Caco-2 (cell line): ENCODE data around the gene PACSIN2. TPM values are rescaled to one million over a fixed set of nuclear protein-coding genes. Genes with fewer than 3 reads are reported as not detected.

Experiments
- BruUV-seq: library from RNA; stranded (reverse); fragments of 400-500 nt; replicated peaks from 2 replicates; lab custom pipeline; 2021; lab: Mats Ljungman, UMichigan
- CTCF ChIA-PET: fragments of 300-600 bp; sonication (Branson Sonifier 250); formaldehyde crosslinking; loops from one replicate; lab custom pipeline; 2022; ENCODE audit warnings: antibody characterized with exemption; lab: Charles Lee
- POLR2A ChIA-PET: fragments of 300-600 bp; sonication (Branson Sonifier 250); formaldehyde crosslinking; loops from one replicate; lab custom pipeline; 2022; ENCODE audit warnings: antibody characterized with exemption; lab: Charles Lee
- DNase-seq, 2 experiments: peaks; one replicate each; pipeline versions ENCODE4 v3.0.0 to v3.0.0-alpha.2; 2020 to 2022
- H3K27me3 ChIP-seq: replicated peaks from 2 replicates; pipeline ENCODE4 v1.6.0; 2011; ENCODE audit warnings: low read length; ENCODE audit not compliant: control insufficient read depth, insufficient read depth
- H3K36me3 ChIP-seq: 2 replicates; pipeline ENCODE4 v1.5.1; 2011; ENCODE audit warnings: low read length; ENCODE audit not compliant: control insufficient read depth, insufficient read depth
- H3K4me1 ChIP-seq: fragments of 250-450 bp; sonication (Bioruptor Pico); 2 replicates; pipeline ENCODE4 v1.5.1; 2020; ENCODE audit warnings: mild to moderate bottlenecking
- H3K4me3 ChIP-seq: 2 replicates; pipeline ENCODE4 v1.5.1; 2011; ENCODE audit warnings: low read depth, mild to moderate bottlenecking, control low read depth, low read length
- H3K9me3 ChIP-seq: fragments of 250-450 bp; sonication (Bioruptor Pico); 2 replicates; pipeline ENCODE4 v1.5.1; 2020; ENCODE audit warnings: mild to moderate bottlenecking, moderate library complexity
- H3K27ac Mint-ChIP-seq: one replicate; pipeline ENCODE4 v1.8.0; 2022; ENCODE audit warnings: mixed read lengths; ENCODE audit not compliant: unreplicated experiment
- H3K27me3 Mint-ChIP-seq: one replicate; pipeline ENCODE4 v1.8.0; 2022; ENCODE audit warnings: mixed read lengths; ENCODE audit not compliant: insufficient read depth, unreplicated experiment
- H3K36me3 Mint-ChIP-seq: one replicate; pipeline ENCODE4 v1.8.0; 2022; ENCODE audit warnings: mild to moderate bottlenecking, mixed read lengths; ENCODE audit not compliant: insufficient read depth, unreplicated experiment
- H3K4me1 Mint-ChIP-seq: one replicate; pipeline ENCODE4 v1.8.0; 2022; ENCODE audit warnings: low read depth, mixed read lengths; ENCODE audit not compliant: unreplicated experiment
- H3K4me3 Mint-ChIP-seq: one replicate; pipeline ENCODE4 v1.8.0; 2022; ENCODE audit warnings: mild to moderate bottlenecking, moderate library complexity, mixed read lengths; ENCODE audit not compliant: unreplicated experiment
- H3K9me3 Mint-ChIP-seq: one replicate; pipeline ENCODE4 v1.8.0; 2022; ENCODE audit warnings: mixed read lengths; ENCODE audit not compliant: unreplicated experiment
- intact Hi-C: fragments of 100-400 bp; cut with micrococcal nuclease; formaldehyde crosslinking; loops from one replicate; pipeline ENCODE4 v1.10.0; 2022; ENCODE audit not compliant: unreplicated experiment
- total RNA-seq: library from RNA; stranded (reverse); gene quantifications from 2 replicates; pipeline ENCODE4 v1.2.3, GENCODE V29; 2022
- TF ChIP-seq, protein P1 (sequence below), 2 experiments: fragments of 200-600 bp in 1 of 2; IDR thresholded peaks; 1 replicate in 1 of 2; 2 replicates in 1 of 2; pipeline versions ENCODE4 v1.5.1 to v1.8.0; 2011 to 2022; ENCODE audit warnings: antibody characterized with exemption in 1 of 2, control low read depth in 1 of 2, inconsistent platforms in 1 of 2, low read depth in 1 of 2, low read length in 1 of 2, mild to moderate bottlenecking in 1 of 2, moderate library complexity in 1 of 2; ENCODE audit not compliant: insufficient read depth in 1 of 2, severe bottlenecking in 1 of 2, unreplicated experiment in 1 of 2

The PACSIN2 gene
- total RNA-seq, 1 experiment from 2014 or later, result 122 TPM

DNA sequence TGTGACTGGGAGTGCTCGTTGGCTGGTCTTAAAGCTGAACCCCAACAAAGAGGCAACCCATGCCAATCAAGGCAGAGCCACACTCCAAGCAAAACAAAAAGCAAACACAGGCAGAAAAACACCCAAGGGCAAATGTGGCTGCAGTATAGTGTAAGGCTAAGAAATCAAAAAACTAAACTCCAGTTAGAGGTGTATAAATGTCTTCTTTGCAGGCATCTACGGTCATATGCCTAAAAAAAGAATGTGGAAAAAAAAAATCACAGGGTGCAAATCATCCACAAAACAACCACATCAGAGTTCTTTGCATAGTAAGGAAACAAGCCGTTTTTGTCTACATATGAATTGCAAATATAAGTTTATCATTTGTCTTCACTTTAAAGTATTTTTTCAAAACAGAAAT, 185.6 kb downstream of the PACSIN2 start:
- no peaks in the 10 kb centered on the region for H3K4me1 ChIP-seq
- H3K9me3 Mint-ChIP-seq, result no peaks in the 10 kb centered on the region
- H3K4me1 Mint-ChIP-seq, result no peaks in the 10 kb centered on the region
- no peak for DNase-seq
- H3K4me3 Mint-ChIP-seq, result no peak overlapping the region
- peaks cover 57% of the 10 kb centered on the region for H3K36me3 Mint-ChIP-seq
- no TSS peak for BruUV-seq
- no peak overlapping the region for H3K4me3 ChIP-seq
- POLR2A ChIA-PET, result no interaction called here
- peaks cover 1% of the 10 kb centered on the region; the same call in 1 of the 2 replicates for H3K36me3 ChIP-seq
- no peaks in the 10 kb centered on the region for H3K27me3 Mint-ChIP-seq
- TF ChIP-seq, protein P1, sequence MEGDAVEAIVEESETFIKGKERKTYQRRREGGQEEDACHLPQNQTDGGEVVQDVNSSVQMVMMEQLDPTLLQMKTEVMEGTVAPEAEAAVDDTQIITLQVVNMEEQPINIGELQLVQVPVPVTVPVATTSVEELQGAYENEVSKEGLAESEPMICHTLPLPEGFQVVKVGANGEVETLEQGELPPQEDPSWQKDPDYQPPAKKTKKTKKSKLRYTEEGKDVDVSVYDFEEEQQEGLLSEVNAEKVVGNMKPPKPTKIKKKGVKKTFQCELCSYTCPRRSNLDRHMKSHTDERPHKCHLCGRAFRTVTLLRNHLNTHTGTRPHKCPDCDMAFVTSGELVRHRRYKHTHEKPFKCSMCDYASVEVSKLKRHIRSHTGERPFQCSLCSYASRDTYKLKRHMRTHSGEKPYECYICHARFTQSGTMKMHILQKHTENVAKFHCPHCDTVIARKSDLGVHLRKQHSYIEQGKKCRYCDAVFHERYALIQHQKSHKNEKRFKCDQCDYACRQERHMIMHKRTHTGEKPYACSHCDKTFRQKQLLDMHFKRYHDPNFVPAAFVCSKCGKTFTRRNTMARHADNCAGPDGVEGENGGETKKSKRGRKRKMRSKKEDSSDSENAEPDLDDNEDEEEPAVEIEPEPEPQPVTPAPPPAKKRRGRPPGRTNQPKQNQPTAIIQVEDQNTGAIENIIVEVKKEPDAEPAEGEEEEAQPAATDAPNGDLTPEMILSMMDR (IDR thresholded peaks at IDR 0.05; ENCODE audit: insufficient read depth in 1 of 2, low read depth in 1 of 2, low read length in 1 of 2, severe bottlenecking in 1 of 2, unreplicated experiment in 1 of 2), result no peak
- no peaks in the 10 kb centered on the region for H3K27me3 ChIP-seq
- H3K27ac Mint-ChIP-seq, result no peak overlapping the region
- H3K9me3 ChIP-seq, result no peaks in the 10 kb centered on the region
- intact Hi-C loops, result no loop called here
- CTCF ChIA-PET, result no interaction called here

DNA sequence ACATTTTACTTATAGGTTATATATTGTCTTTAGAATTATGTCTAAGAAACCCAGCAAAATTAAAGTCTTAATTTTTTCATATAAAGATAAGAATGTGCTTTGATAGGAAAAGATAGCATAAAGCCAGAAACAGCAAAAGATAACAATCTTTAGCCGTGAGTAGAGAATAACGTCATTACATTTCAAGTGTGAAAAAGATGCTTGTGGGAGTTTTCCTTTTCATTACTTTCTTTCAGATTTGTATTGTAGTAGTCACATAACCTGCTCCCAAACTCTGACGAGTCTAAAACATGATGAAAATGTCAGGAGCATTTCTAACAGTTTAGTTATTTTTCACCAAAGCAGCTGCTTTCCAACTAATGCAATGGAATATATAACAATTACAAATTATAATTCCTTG, 189.2 kb downstream of the PACSIN2 start:
- no peak overlapping the region for H3K4me3 Mint-ChIP-seq
- H3K36me3 ChIP-seq, result peaks cover 1% of the 10 kb centered on the region; the same call in 1 of the 2 replicates
- no peaks in the 10 kb centered on the region for H3K27me3 ChIP-seq
- no peaks in the 10 kb centered on the region for H3K9me3 ChIP-seq
- H3K4me3 ChIP-seq, result no peak overlapping the region
- no peaks in the 10 kb centered on the region for H3K27me3 Mint-ChIP-seq
- peaks cover 60% of the 10 kb centered on the region for H3K36me3 Mint-ChIP-seq
- no peaks in the 10 kb centered on the region for H3K4me1 Mint-ChIP-seq
- no peaks in the 10 kb centered on the region for H3K9me3 Mint-ChIP-seq
- no TSS peak for BruUV-seq
- TF ChIP-seq, protein P1 (IDR thresholded peaks at IDR 0.05; ENCODE audit: insufficient read depth in 1 of 2, low read depth in 1 of 2, low read length in 1 of 2, severe bottlenecking in 1 of 2, unreplicated experiment in 1 of 2), result no peak
- intact Hi-C loops, result no loop called here
- no peak for DNase-seq
- CTCF ChIA-PET, result no interaction called here
- POLR2A ChIA-PET, result no interaction called here
- H3K27ac Mint-ChIP-seq, result no peak overlapping the region
- no peaks in the 10 kb centered on the region for H3K4me1 ChIP-seq

DNA sequence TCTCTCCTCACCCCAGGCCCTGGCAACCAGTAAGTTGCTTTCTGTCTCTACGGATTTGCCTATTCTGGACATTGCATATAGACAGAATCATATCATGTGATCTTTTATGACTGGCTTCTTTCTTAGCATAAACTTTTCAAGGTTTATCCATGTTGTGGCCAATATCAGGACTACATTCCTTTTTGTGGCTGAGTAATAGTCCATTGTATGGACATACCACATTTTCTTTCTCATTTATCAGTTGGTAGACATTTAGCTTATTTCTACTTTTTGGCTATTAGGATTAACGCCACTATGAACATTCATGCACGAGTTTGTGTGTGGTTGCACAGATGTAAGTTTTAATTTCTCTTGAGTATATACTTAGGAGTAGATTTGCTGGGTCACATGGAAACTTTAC, 193.6 kb downstream of the PACSIN2 start:
- Mint-ChIP-seq H3K9me3 (no peaks in the 10 kb centered on the region), H3K36me3 (peaks cover 36% of the 10 kb centered on the region), H3K4me1 (no peaks in the 10 kb centered on the region), H3K27ac (no peak overlapping the region), H3K27me3 (no peaks in the 10 kb centered on the region), H3K4me3 (no peak overlapping the region)
- TF ChIP-seq, protein P1 (IDR thresholded peaks at IDR 0.05; ENCODE audit: insufficient read depth in 1 of 2, low read depth in 1 of 2, low read length in 1 of 2, severe bottlenecking in 1 of 2, unreplicated experiment in 1 of 2), result no peak
- H3K4me3 ChIP-seq, result no peak overlapping the region
- H3K36me3 ChIP-seq, result 0 out of 2 replicates have a peak, but pooled peaks cover 1% of the 10 kb centered on the region
- ChIA-PET CTCF (no interaction called here), POLR2A (no interaction called here)
- DNase-seq, result no peak
- H3K4me1 ChIP-seq, result no peaks in the 10 kb centered on the region
- H3K9me3 ChIP-seq, result no peaks in the 10 kb centered on the region
- intact Hi-C loops, result no loop called here
- no peaks in the 10 kb centered on the region for H3K27me3 ChIP-seq
- no TSS peak for BruUV-seq
